Ovary (tissue), 9 donors: ENCODE results near the gene POLR3E. TPM values are rescaled to one million over a fixed set of nuclear protein-coding genes. Genes with fewer than 3 reads are reported as not detected.
"Not testable (repeated sequence)": the region's sequence is repeated elsewhere in the genome, so short reads cannot be mapped to it uniquely, and the experiment has no call there.

ENCODE experiments used
- DNase-seq, 5 donors: peaks; one replicate each; pipeline ENCODE4 v3.0.0-alpha.2; 2019 to 2020
- H3K27ac ChIP-seq, 2 donors: fragments of 200-600 bp; one replicate each; pipeline versions ENCODE4 v1.5.1 to v1.8.0; 2019 to 2022
- H3K27me3 ChIP-seq: fragments of 200-600 bp; one replicate; pipeline ENCODE4 v1.8.0; 2022
- H3K36me3 ChIP-seq: fragments of 200-600 bp; sonication (generic); one replicate; pipeline ENCODE4 v1.5.1; 2019
- H3K4me1 ChIP-seq: one replicate; pipeline ENCODE4 v1.8.1; 2013; ENCODE audit warnings: mild to moderate bottlenecking, moderate library complexity; ENCODE audit not compliant: insufficient read depth
- H3K4me3 ChIP-seq: fragments of 200-600 bp; sonication (generic); one replicate; pipeline ENCODE4 v1.5.1; 2017
- H3K9me3 ChIP-seq, 2 donors: fragments of 200-600 bp in 1 of 2; sonication (generic) in 1 of 2; one replicate each; pipeline versions ENCODE4 v1.5.1 to v1.8.1; 2013 to 2019; ENCODE audit warnings: mild to moderate bottlenecking in 1 of 2, moderate library complexity in 1 of 2
- CTCF ChIP-seq, 3 donors: fragments of 450-650 bp in 2 of 3; fragments of 200-600 bp in 1 of 3; IDR thresholded peaks; one replicate each; pipeline versions ENCODE4 v1.5.1 to v1.8.0; 2016 to 2022; ENCODE audit warnings: antibody characterized with exemption in 3 of 3, mild to moderate bottlenecking in 1 of 3
- EP300 ChIP-seq: sonication (generic); formaldehyde crosslinking; IDR thresholded peaks from one replicate; pipeline ENCODE4 v1.6.1; 2017; ENCODE audit warnings: antibody characterized with exemption
- POLR2A ChIP-seq: fragments of 450-650 bp; IDR thresholded peaks from one replicate; pipeline ENCODE4 v1.6.1; 2017; ENCODE audit warnings: antibody characterized with exemption, mild to moderate bottlenecking, moderate library complexity
- WGBS, 3 donors: extraction: QIAGEN DNeasy Blood & Tissue Kit in 1 of 3; methylation state at CpG; one replicate each; pipeline versions ENCODE4 v1.1.5 to v1.1.7; 2013 to 2017; 5-methylcytosine and 5-hydroxymethylcytosine counted together
- intact Hi-C, 4 donors: fragments of 100-400 bp; cut with DNase I; formaldehyde crosslinking; loops; one replicate each; pipeline versions ENCODE4 v1.11.0 to v1.15.1; 2022 to 2023
- polyA plus RNA-seq, 2 donors: library from polyadenylated mRNA; stranded (reverse); fragments of 200-250 nt in 1 of 2; fragments of 350-450 nt in 1 of 2; fragmentation: Illumina TruSeq in 1 of 2; extraction: RNeasy Lipid Tissue Mini Kit (QIAGEN cat#74804) in 1 of 2; gene quantifications; one replicate each; pipeline ENCODE4 v1.2.3, GENCODE V29; 2013 to 2014
- total RNA-seq, 7 donors: library from RNA; depleted of rRNA in 2 of 7; stranded (reverse); fragments of >200 nt in 2 of 7; fragmentation: NEBNext Ultra II Directional in 3 of 7; extraction: Animal tissue kit (Norgen Biotek cat#: 25700) in 3 of 7; gene quantifications; one replicate each; pipeline versions ENCODE4 v1.1.0 to v1.2.4, GENCODE V29; 2016 to 2023
- donor health status: DM: no; HTN: no; CAD: no; lungs with moderate emphysema.
- donor health status: DM: no; HTN: no; CAD: no.
- donor health status: Bipolar disorder and iron deficiency.
- donor health status: DM: yes; HTN: yes; CAD: no.
- donor health status: DM: no; HTN: no; CAD: no.
- donor health status: DM: yes; HTN: yes; CAD: no.

Gene POLR3E
- total and polyA plus RNA-seq, 9 donors, result 18.6 to 57.0 (median 40.8) TPM

- WGBS, 3 donors, result 1% methylated on average over 28 to 39 of the region's 39 CpGs
- no peaks in the 10 kb centered on the region for H3K36me3 ChIP-seq
- no peaks in the 10 kb centered on the region for H3K27me3 ChIP-seq
- no peaks in the 10 kb centered on the region for H3K4me1 ChIP-seq
- TF ChIP-seq EP300 (no peak), POLR2A (no peak), CTCF (IDR thresholded peaks at IDR 0.05) (no peak)
- H3K9me3 ChIP-seq, result no peaks in the 10 kb centered on the region
- peak overlapping the region; percentile 95 for H3K4me3 ChIP-seq
- peak; percentile 39 to 78 (median 62) for DNase-seq
- H3K27ac ChIP-seq, result peak overlapping the region; percentile 75 to 81
- intact Hi-C loops, result loop anchor here (2.0 to 10.0 kb wide), 5 partner anchors 91 to 346 kb away; partner anchors contain the start of genes MOSMO (in 3 of the 4), PDZD9 (in 3 of the 4), EEF2K (in 2 of the 4) and UQCRC2 (in 1 of the 4)
Measured at GRCh38 chr16:22297871-22298733, 893 bp downstream of the POLR3E start.

GRCh38 chr16:22299036-22299435, 1.8 kb downstream of the POLR3E start:
- Histone ChIP-seq H3K4me3 (no peak overlapping the region), H3K9me3 (no peaks in the 10 kb centered on the region), H3K4me1 (no peaks in the 10 kb centered on the region), H3K27me3 (no peaks in the 10 kb centered on the region), H3K36me3 (no peaks in the 10 kb centered on the region), H3K27ac (no peak overlapping the region)
- no peak for DNase-seq
- intact Hi-C loops, result loop anchor here in 3 of 4 donors (5.0 to 10.0 kb wide), 4 partner anchors 92 to 347 kb away; partner anchors contain the start of genes MOSMO (in 3 of the 3), PDZD9 (in 3 of the 3), EEF2K (in 1 of the 3) and UQCRC2 (in 1 of the 3)
- 88 to 93% (median 89%) methylated on average over 1 of the region's 1 CpG for WGBS, 3 donors
- TF ChIP-seq CTCF (IDR thresholded peaks at IDR 0.05) (no peak), EP300 (no peak), POLR2A (no peak)

- no peak for DNase-seq
- intact Hi-C loops, result loop anchor here in 2 of 4 donors (10.0 kb wide), 2 partner anchors 226 to 296 kb away; partner anchors contain the start of genes MOSMO (in 1 of the 2) and PDZD9 (in 1 of the 2)
- TF ChIP-seq POLR2A (no peak), EP300 (no peak), CTCF (IDR thresholded peaks at IDR 0.05) (no peak)
Measured at GRCh38 chr16:22300427-22301071, 3.3 kb downstream of the POLR3E start.

GRCh38 chr16:22301423-22301822, 4.2 kb downstream of the POLR3E start:
- DNase-seq, H3K4me3 ChIP-seq, H3K27me3 ChIP-seq, H3K36me3 ChIP-seq, H3K4me1 ChIP-seq, H3K27ac ChIP-seq, H3K9me3 ChIP-seq: not testable (repeated sequence)
- 95 to 96% (median 95%) methylated on average over 7 of the region's 7 CpGs for WGBS, 3 donors
- intact Hi-C loops, result loop anchor here in 2 of 4 donors (10.0 kb wide), 2 partner anchors 227 to 297 kb away; partner anchors contain the start of genes MOSMO (in 1 of the 2) and PDZD9 (in 1 of the 2)

More at GRCh38 chr16:22300427-22301071, 3.3 kb downstream of the POLR3E start:
- Histone ChIP-seq H3K4me1 (no peaks in the 10 kb centered on the region), H3K36me3 (no peaks in the 10 kb centered on the region), H3K9me3 (no peaks in the 10 kb centered on the region), H3K27me3 (no peaks in the 10 kb centered on the region), H3K4me3 (no peak overlapping the region), H3K27ac (no peak overlapping the region)
- 60 to 67% (median 64%) methylated on average over 8 of the region's 8 CpGs for WGBS, 3 donors
